ENCODE measurements around the gene HOMER1.
"Not testable (repeated sequence)": the region's sequence is repeated elsewhere in the genome, so short reads cannot be mapped to it uniquely, and the experiment has no call there.

The HOMER1 gene

DNA sequence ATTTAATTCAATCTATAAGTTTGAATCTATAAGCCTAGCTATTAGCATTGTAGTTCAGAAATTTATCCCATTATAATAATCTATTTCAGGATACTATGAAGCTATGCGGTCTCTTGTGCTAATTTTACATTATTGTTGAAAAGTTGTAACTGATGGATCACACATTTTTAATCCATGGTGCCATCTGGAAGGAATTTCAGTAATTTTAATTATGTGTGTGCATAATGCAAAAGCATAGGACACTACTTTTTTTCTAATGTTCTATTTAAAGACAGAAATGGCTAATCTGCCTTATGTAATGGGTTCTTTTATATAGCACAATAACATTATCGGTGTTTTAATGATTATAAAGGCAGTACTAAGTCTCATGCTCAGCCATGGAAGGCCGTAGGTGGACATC is 90.6 kb downstream of the HOMER1 start:
- DNase-seq (ENCODE audit: low spot score), result no peak
- no peak for FAIRE-seq

DNA sequence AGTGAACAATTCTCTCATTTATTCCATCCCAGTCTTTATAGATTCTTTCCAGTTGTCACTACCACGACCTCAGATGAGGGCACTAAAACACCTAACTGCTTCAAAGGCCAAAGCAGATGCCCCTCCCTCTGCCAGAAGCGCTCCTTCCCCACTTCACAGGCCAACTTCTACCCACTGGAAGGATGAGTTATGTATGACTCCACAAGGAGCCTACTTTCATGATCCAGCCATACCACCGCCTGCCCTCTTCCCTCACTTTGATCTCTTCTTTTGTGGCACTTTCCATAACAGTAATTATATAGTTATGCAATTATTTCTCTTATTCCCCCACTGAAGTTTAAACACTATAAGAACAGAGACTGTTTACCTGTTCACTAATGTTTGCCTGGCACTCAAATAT is 93.7 kb downstream of the HOMER1 start:
- FAIRE-seq, result no peak
- no peak for DNase-seq (ENCODE audit: low spot score)

DNA sequence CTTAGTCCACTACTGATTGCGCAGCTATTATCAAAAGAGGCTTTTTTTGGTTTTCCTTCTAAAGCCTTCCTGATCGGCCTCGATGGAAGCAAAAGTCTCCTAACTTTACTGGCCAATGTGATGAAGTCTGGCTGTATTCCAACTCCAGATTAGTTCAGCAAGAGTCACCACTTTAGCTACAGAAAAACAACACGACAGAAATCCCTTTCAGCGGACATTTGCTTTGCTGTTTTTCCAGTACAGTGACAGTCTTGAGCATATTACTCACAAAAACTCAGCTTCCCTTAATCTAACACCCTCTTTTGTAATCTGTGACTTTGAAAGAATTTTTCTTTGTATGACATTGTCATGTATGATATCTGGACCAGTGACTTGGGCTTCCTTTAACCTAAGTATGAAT is 95.7 kb downstream of the HOMER1 start:
- DNase-seq (ENCODE audit: low spot score) (no peak), FAIRE-seq (no peak)

DNA sequence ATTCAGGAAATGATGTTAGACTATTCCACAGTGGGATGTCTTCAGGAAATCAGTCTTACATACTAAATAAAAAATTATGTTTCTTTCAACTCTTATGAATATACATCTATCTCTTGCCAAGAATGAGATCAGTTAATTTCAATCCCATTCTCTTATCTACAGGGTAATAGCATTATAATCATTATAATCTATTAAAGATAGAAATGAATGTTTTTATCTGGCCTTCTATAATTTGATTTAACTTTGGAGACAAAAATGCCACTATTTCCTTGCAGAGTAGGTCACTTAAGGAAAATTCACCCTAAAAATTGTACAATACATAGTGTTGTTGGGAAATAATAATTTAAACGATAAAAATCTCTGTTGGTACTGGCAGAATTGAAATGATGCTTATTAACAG is 96.4 kb downstream of the HOMER1 start:
- DNase-seq (ENCODE audit: low spot score) (no peak), FAIRE-seq (no peak)

DNA sequence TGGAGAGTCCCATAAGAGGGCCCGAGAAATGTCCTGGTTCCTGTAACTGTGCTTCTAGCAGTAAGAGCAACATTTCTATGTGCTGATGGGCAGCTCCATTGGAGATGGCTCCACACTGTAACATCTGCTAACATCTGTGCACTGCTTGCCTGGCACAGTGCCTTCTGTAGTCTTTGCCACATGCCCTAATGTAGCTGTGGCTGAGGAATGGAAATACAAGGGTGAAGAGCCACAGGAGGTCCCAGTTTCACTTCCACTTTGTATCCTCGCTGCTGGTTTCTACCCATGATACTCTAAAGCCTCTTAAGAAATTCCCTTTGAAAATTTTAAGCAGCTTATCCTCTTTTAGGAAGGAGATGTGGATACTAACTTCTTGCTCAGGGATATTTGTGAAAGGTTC is 97.4 kb downstream of the HOMER1 start:
- DNase-seq (ENCODE audit: low spot score) (no peak), FAIRE-seq (no peak)

DNA sequence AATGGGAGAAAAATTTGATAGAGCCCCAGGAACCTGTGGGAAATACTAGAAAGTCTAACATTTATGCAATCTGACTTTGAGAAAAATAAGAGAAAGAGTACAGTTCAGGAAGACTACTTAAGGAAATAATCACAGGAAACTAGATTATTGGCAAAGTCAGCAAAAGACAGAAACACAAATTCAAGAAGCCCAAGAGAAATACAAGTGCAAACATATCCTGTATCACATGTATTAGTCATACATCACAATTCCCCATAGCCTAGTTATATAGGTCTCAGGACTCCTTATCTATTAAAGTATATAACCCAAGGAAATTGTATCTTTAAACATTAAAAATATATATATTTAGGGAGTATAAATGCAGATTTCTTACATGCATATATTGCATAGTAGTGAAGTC is 100.8 kb downstream of the HOMER1 start:
- FAIRE-seq, result no peak
- no peak for DNase-seq (ENCODE audit: low spot score)

DNA sequence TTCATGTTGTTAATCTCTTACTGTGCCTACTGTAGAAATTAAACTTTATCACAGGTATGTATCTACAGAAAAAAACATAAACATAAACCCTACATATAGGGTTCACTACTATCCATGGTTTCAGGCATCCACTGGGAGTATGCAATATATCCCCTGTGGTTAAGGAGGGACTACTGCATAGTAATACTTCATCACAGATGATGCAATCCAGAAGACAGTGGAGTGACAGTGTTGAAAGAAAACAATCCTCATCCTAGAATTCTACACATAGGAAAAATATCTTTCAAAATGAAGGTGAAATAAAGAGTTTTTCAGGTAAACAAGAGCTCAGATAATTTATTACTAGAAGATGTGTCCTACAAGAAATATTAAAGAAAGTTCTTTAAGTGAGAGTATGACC is 105.9 kb downstream of the HOMER1 start:
- FAIRE-seq (no peak), DNase-seq (ENCODE audit: low spot score) (no peak)

DNA sequence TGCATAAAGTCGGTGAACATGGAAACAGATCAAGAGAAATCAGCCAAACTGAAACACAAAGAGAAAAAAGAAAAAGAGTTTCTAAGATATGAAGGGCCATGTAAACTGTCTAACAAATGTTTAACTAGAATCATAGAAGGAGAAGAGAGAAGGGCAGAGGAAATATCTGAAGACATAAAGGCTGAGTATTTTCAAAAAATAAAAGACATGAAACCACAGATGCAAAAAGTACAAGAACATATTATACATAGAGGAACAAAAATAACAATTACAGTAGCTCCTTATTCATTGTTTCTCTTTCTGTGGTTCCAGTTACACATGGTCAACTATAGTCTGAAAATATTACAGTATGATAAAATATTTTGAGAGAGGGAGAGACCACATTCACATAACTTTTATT is 106.3 kb downstream of the HOMER1 start:
- DNase-seq (ENCODE audit: low spot score) (no peak), FAIRE-seq (no peak)

DNA sequence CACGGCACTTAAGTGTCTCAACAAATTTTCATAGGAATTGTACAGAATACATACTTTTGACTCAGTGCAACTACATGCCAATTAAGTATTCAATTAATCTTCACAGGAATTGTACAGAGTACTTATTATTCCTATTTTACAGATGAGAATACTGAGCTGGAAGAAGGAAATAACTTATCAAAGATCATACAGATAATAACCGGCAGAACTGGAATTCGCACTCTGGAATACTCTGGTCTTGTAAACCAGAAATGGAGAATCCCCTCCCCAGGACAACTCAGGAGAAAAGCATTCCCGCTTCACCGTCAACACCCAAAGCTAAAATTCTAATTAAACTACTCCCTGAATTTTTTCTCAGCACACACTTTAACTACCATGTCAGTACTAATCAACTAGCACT is 112.7 kb downstream of the HOMER1 start:
- FAIRE-seq, result no peak

DNA sequence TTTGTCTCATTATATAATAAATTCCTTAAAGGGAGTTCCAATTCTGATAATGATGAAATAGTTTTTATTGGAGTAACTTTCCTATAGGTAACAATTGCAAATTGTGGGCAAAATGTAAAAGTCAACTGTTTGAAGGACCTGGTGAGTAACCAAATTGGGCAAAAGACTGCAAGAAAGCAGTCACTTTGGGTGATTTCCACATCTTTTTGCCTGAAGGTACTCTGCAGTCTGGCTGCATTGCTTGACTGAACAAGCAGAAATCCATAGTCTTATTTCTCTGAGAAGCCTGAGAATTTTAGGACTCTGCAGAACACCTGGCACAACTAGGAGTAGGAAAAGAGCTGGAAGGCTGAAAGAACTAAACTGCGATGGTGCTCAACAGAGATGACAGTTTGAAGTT is 114.9 kb downstream of the HOMER1 start:
- FAIRE-seq (no peak), DNase-seq (ENCODE audit: low spot score) (no peak)

More for the DNA sequence above, 112.7 kb downstream of the HOMER1 start:
- DNase-seq (ENCODE audit: low spot score), result no peak

DNA sequence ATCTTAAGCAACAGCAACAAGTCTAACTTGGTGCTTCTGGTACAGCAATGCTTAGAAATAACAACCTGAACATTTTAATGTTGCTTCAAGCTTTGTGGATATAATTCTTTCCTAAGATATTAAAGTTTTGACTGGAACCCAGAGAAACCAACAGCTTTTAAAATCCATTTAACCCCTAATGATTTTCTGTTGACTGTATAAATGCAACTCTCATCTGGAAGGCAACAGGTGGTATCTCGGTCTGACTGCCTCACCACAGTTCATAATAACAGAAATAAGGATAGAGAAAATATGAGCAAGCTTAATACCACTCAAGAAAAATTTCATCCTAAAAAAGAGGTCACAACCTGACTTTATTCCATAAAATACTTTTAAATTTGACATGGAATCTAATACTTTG is 116.9 kb downstream of the HOMER1 start:
- DNase-seq (ENCODE audit: low spot score) (no peak), FAIRE-seq (no peak)

DNA sequence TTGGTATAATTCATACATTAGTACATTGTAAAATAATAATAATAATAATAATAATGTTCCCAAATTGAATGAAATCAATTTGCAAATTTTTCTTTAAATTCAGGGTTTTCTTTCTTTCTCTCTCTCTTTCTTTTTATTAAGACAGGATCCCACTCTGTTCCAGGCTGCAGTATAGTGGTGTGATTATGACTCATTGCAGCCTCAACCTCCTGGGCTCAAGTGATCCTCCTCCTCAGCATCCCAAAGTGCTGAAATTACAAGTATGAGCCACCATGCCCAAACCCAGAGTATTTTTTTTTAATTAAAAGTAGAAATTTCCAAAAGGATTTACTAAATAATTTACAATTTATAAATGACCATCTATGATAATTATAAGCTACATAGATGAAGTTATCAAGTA is 117.7 kb downstream of the HOMER1 start:
- no peak for DNase-seq (ENCODE audit: low spot score)
- no peak for FAIRE-seq

DNA sequence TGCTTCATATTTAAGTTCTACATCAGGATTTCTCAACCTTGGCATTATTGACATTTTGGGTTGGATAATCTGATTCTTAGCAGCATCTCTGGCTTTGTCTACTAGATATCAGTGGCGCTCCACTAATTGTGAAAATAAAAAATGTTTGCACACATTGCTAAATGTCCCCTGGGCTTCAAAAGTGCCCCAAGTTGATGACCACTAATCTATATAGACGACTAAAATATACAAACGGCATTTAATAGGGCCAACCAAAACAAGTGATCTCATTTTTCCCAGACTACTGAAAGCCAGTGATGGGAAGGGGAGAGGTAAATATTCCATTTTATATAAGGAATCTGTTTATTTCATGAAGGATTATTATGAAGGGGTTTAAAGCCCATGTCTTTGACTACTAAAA is 118.6 kb downstream of the HOMER1 start:
- FAIRE-seq (no peak), DNase-seq (ENCODE audit: low spot score) (no peak)

DNA sequence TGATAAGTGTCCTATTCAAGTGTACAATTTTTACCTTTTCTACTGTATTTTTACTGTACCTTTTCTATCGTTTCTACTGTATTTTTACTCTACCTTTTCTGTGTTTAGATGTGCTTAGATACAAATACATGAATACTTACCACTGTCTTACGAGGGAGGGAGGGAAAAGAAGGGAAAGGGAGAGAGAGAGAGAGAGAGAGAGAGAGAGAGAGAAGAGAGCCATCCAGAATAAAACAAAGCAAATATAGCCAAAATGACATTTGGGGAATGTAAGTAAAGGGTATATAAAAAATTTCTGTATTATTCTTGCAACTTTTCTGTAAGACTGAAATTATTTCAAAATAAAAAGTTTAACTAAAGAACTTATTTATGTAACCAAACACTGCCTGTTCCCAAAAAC is 121.2 kb downstream of the HOMER1 start:
- FAIRE-seq (no peak), DNase-seq (ENCODE audit: low spot score) (no peak)

DNA sequence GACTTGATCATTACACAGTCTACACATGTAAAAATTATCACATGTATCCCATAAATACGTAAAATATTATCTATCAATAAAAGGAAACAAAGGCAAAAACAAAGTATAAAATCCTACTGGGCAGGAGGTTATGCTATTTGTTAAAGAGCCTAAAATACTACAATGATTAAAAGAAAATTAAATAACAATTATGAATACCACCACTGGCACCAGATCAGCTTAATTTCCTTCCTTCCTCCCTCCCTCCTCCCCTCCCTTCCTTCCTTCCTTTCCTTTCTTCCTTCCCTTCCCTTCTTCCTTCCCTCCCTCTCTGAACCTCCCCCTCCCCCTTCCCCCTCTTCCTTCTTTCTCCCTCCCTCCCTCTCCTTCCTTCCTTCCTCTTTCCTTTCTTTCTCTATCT is 127.3 kb downstream of the HOMER1 start:
- no peak for DNase-seq (ENCODE audit: low spot score)
- FAIRE-seq, result no peak

DNA sequence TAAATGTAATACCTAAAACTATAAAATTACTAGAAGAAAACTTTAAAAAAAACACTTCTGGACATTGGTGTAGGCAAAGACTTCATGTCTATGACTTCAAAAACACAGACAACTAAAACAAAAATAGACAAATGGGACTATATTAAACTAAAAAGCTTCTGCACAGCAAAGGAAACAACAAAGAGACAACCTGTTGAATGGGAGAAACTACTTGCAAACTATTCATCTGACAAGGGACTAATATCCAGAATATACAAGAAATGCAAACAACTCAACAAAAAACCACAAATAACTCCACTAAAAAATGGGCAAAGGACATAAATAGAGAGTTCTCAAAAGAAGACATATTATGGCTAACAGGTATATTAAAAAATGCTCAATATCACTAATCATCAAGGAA is 128.8 kb downstream of the HOMER1 start:
- DNase-seq (ENCODE audit: low spot score); FAIRE-seq: not testable (repeated sequence)

DNA sequence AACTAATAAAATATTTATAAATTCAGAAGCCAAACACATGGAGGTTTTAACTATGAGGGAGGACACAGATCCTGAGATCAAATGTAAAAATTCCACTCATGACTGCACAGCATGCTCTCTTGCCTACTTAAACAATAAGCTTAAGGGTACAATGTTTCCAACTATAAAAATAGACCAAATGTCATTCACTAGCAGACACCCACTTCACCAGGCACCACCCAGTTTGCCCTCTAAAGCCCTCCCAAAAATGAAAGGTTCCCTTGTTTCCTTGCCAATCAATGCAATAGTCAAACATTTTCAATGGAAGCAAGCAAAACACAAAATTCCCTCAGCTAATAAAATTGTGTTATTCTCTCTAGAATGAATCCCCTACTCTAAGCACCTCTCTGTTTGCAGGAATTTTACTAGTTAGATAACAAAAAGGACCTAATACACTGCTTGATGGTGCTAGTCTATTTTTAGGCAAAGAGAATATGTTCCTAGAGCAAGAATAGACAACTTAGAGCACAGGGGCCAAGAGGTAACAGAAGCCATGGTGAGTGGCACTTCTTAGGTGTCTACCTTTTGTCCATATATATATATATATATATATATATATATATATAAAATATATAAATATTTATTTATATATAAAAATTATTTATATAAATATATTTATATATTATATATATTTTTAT is 135.3 kb downstream of the HOMER1 start:
- DNase-seq (ENCODE audit: low spot score) (no peak), FAIRE-seq (no peak)

DNA sequence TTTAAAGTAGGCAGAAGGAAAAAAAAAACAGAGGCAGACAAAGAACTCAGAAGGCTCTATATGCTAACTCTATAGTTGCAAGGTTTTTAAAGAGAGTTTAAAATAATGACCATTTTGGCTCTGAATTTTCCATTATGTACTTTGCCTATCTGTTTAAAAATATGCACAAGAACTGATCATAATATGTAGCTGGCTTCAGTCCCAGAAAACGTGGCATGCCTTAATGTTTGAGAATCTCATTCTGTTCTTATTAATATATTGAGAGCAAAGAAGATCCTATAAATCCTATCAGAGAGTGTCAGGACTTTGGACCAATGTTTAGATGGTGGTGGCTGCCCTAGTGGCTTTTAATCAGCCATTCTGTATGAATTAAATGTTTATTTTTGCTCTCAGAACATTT is 156.5 kb downstream of the HOMER1 start:
- FAIRE-seq (no peak), DNase-seq (ENCODE audit: low spot score) (no peak)

DNA sequence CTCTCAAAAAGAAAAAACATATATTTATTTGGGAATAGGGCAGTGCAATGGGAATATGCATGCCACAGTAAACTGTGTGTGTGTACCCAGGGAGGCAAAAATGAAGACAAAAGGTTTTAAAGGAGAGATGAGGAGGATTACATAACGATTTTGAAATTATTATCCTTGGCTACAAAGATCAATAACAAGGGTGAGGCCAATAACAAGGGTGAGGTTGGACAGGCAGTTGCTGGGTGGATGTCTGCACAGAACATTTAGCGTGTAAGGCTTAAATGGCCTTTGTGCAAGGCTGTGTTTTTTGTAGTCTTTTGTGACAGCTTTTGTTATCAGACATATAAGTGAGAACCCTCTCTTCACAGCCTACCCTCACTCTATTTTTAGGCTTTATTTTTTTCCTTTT is 164.1 kb downstream of the HOMER1 start:
- no peak for FAIRE-seq

DNA sequence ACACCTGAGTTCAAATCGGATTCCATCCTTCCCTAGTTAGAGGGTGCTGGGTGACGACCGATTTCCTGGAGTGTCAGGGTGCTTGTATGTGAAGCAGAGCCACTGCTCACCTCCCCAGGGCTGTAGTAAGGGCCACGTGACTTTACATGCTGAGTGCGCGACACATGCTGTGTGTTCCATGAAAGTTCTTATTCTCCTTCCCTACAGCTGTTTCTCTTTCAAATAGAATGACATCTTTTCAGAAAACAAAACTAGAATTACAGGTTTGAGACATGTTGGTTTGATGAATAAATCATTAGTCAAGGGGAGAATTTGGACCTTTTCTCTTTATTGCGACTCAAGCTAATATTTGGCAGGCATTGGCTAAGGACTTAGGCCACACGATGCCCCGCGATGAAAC is 164.9 kb downstream of the HOMER1 start:
- no peak for FAIRE-seq
- no peak for DNase-seq (ENCODE audit: low spot score)

More for the DNA sequence above, 164.1 kb downstream of the HOMER1 start:
- no peak for DNase-seq (ENCODE audit: low spot score)

DNA sequence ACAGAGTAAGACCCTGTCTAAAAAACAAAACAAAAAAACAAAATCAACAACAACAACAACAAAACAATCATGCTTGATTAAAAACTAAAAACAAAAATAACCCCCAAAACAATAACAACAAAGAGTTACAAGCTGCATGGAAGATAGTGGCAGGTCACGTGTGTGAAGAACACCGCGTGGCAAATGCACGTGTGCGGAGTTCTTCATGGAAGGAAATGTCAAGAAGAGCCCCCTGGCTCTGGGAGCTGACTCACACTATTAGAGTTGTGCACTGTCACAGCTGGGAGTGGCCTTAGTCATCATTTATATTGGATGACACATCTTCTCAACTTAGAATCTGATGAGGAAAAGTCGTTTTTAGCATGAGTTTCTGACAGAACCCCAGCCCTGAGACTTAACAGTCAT is 167.5 kb downstream of the HOMER1 start:
- DNase-seq (ENCODE audit: low spot score) (peak; percentile 57), FAIRE-seq (no peak)

DNA sequence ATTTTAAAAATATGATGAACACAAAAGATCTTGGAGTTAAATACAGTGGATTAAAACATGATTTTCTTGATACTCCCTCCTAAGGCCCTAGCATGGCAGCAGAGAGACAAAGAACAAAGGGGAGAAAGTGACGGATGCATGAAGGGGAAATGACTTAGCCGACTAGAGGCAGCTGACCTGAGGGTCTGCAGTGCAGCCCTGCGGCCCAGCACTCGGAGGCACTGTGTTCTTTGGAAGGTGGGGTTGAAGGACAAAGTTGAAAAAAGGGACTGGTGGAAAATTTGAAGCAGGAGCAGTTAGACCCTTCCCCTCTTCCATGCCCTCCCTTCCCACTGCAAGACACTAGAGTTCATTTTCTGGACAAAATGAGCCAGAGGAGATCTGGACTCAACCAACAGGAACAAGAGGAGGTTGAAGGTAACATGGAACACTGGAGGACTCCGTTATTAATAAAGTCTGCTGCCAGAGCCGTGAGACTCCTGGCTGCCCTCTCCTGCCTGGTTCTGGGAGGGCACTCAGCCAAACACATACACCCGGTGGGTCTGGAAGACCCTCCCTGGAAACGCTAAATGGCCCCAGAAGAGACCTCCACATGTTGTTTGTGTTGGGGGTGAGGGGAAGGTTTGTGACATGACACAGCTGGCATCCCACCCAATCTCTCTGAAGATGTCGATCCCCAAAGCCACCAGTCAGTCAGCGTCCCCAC is 179.9 kb downstream of the HOMER1 start:
- DNase-seq (ENCODE audit: low spot score) (no peak), FAIRE-seq (no peak)

DNA sequence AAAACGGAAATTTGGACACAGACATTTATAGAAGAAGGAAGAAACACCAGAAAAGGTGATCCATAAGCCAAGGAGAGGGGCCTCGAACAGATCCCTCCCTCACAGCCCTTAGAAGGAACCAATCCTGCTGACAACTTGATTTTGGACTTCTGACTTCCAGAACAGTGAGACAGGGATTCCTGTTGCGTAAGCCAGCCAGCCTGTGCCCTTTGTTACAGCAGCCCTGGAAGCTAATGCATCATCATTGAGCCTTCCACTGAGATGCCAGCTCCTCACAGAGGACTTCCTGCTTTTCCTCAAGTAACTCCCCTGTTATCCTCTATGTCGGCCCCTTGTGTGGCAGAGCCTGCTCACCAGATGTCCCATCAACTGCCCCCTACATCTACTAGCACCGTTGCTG is 183.9 kb downstream of the HOMER1 start:
- no peak for FAIRE-seq
- DNase-seq (ENCODE audit: low spot score), result no peak
